Stomach (tissue), 4 donors: Measurements from ENCODE around the gene RPL3.

ENCODE experiments used
- CTCF ChIP-seq, 7 experiments: fragments of 450-650 bp in 4 of 7; fragments of 200-600 bp in 3 of 7; sonication (generic) in 3 of 7; IDR thresholded peaks; one replicate each; pipeline ENCODE4 v1.5.1; 2016 to 2019; ENCODE audit warnings: antibody characterized with exemption in 7 of 7, control low read depth in 2 of 7, mild to moderate bottlenecking in 1 of 7
- POLR2A ChIP-seq, 4 donors: fragments of 450-650 bp; IDR thresholded peaks; one replicate each; pipeline ENCODE4 v1.6.1; 2016; ENCODE audit warnings: antibody characterized with exemption in 4 of 4, control low read depth in 2 of 4, mild to moderate bottlenecking in 1 of 4, moderate library complexity in 1 of 4

GRCh38 chr22:39269095-39269790 lies 50.2 kb downstream of the RPL3 start:
- TF ChIP-seq CTCF (IDR thresholded peaks at IDR 0.05) (no peak), POLR2A (IDR thresholded peaks at IDR 0.05) (no peak)
